Breast epithelium (tissue), 3 donors: Measurements from ENCODE around the gene NUDT1.

Experiments used
- POLR2AphosphoS5 ChIP-seq, 3 donors: sonication (generic); formaldehyde crosslinking; IDR thresholded peaks; one replicate each; pipeline ENCODE4 v1.6.1; 2017; ENCODE audit warnings: antibody characterized with exemption in 3 of 3
- TF ChIP-seq, protein P1 (sequence below), 3 donors: fragments of 450-650 bp; IDR thresholded peaks; one replicate each; pipeline ENCODE4 v1.5.1; 2016 to 2017; ENCODE audit warnings: antibody characterized with exemption in 3 of 3, mild to moderate bottlenecking in 3 of 3, moderate library complexity in 3 of 3

DNA sequence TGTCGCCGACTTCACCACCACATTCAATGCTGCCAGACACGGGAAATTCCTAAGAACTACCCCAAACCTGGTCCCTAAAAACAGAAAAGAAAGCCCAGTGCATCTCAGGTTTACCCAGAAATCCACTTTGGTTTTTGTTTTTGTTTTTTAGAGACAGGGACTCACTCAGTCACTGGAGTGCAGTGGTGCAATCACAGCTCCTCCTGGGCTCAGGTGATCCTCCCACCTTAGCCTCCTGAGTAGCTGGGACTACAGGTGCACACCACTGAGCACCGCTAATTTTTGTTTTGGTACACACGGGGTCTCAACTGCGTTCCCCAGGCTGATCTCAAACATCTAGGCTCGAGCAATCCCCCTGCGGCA is 32.1 kb upstream of the NUDT1 start:
- TF ChIP-seq, protein P1, sequence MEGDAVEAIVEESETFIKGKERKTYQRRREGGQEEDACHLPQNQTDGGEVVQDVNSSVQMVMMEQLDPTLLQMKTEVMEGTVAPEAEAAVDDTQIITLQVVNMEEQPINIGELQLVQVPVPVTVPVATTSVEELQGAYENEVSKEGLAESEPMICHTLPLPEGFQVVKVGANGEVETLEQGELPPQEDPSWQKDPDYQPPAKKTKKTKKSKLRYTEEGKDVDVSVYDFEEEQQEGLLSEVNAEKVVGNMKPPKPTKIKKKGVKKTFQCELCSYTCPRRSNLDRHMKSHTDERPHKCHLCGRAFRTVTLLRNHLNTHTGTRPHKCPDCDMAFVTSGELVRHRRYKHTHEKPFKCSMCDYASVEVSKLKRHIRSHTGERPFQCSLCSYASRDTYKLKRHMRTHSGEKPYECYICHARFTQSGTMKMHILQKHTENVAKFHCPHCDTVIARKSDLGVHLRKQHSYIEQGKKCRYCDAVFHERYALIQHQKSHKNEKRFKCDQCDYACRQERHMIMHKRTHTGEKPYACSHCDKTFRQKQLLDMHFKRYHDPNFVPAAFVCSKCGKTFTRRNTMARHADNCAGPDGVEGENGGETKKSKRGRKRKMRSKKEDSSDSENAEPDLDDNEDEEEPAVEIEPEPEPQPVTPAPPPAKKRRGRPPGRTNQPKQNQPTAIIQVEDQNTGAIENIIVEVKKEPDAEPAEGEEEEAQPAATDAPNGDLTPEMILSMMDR (IDR thresholded peaks at IDR 0.05): no peak
- TF ChIP-seq POLR2AphosphoS5 (IDR thresholded peaks at IDR 0.05): no peak
